HL-60/S4 (cell line): ENCODE measurements around the gene TMEM128.
"Not testable (repeated sequence)": the region's sequence is repeated elsewhere in the genome, so short reads cannot be mapped to it uniquely, and the experiment has no call there.

Experiments
- in situ Hi-C: fragments of 300-500 bp; cut with MboI; formaldehyde crosslinking; loops from 2 replicates; pipeline ENCODE4 v1.14.3; 2022; ENCODE audit warnings: low sequenced_read_pairs

TMEM128 gene

GRCh38 chr4:4200624-4201023, 47.4 kb downstream of the TMEM128 start:
- in situ Hi-C loops, result no loop called here

- in situ Hi-C loops, result no loop called here
Measured at GRCh38 chr4:4195354-4195753, 52.7 kb downstream of the TMEM128 start.

- in situ Hi-C loops, result not testable (repeated sequence)
Measured at GRCh38 chr4:4188557-4188956, 59.5 kb downstream of the TMEM128 start.
